ENCODE data around the gene HMGA1.
A peak's percentile ranks its signal among the peaks of the same experiment; 100 is the strongest.

HMGA1 gene

GRCh38 chr6:34278833-34279232 is 42.2 kb downstream of the HMGA1 start:
- in situ Hi-C loops (cut with MboI; ENCODE audit: low pct_unique_long_range_greater_than_20kb, low sequenced_read_pairs, unreplicated experiment): no loop called here
- TF ChIP-seq CTCF (IDR thresholded peaks at IDR 0.05; ENCODE audit: extremely low read depth, insufficient read depth, missing control alignments): no peak
- no peak for DNase-seq (ENCODE audit: low spot score)

- no peak for TF ChIP-seq CTCF (IDR thresholded peaks at IDR 0.05; ENCODE audit: extremely low read depth, insufficient read depth, missing control alignments)
- in situ Hi-C loops (cut with MboI; ENCODE audit: low pct_unique_long_range_greater_than_20kb, low sequenced_read_pairs, unreplicated experiment): no loop called here
Measured at GRCh38 chr6:34280216-34280615, 43.5 kb downstream of the HMGA1 start.

DNA sequence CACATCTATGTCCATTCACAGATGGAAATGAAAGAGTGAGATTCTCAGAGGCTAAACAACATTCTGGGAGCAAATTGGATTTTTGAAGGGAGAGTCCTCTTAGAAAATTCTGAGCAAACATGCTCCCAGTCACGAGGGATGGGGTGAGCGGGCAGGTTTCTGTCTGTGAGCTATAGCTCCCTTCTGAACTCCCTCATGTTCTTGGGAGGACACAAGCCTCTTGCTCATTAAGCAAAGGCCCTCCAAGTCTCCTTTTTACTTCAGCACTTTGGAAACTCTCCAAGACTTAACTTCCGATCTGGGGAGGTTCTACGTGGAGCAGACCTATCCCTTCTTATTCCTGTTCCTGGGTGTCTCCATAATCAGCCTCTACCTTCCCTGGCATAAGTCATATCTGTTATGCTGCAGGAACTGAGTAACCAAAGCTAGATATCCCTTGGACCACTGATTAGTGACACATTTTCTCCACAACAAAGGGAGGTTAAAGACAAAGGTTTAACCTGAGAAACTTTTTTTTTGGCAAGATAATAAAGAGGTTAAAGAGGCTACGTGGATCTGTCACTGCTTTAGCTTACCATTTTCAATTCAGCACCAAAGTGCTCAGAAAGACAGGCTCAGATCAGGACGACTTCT is 45.1 kb downstream of the HMGA1 start:
- no peak for DNase-seq (ENCODE audit: low spot score)
- in situ Hi-C loops (cut with MboI; ENCODE audit: low pct_unique_long_range_greater_than_20kb, low sequenced_read_pairs, unreplicated experiment): no loop called here
- TF ChIP-seq CTCF (IDR thresholded peaks at IDR 0.05; ENCODE audit: extremely low read depth, insufficient read depth, missing control alignments): no peak

More at GRCh38 chr6:34280216-34280615, 43.5 kb downstream of the HMGA1 start:
- DNase-seq (ENCODE audit: low spot score): no peak

DNA sequence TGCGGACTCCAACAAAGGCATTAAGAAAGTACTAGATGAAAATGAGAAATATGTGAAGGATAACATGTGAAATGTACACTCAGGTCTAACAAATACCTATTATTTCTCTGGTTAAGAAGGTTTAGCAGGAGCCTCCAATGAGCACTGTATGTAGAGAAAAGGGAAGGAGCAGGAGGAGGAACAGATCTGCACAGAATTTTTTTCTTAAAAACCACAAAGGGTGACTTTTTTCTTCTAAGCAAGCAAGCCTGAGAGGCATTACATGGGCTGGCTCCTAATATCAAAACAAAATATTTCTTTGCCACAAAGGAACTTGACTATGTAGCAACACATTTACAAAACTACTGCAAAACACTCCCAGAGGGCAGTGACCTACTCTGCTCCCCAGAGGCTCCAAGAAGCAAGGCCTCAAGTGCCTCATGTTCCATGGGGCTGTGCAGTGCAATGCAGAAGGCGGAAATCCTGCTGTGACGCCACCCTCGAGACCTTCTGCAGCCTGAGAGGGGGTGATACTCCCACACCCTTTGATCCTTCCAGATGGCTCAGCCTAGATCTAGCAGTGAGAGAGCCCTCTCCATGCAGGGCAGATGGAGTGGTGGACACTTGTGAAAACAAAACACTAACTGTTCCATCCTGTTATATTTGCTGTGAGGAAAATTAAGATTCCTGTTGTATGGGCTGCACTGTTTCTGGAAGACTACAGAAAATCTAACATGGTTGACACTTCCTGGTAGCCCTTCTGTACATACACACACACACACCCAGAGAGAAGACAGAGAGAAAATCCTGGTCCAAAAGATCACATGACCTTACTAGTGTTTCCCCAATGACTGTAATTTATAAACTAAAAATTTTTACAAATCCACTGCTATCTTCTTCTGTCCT is 48.1 kb downstream of the HMGA1 start:
- no peak for TF ChIP-seq CTCF (IDR thresholded peaks at IDR 0.05; ENCODE audit: extremely low read depth, insufficient read depth, missing control alignments)
- no peak for DNase-seq (ENCODE audit: low spot score)
- in situ Hi-C loops (cut with MboI; ENCODE audit: low pct_unique_long_range_greater_than_20kb, low sequenced_read_pairs, unreplicated experiment): no loop called here

DNA sequence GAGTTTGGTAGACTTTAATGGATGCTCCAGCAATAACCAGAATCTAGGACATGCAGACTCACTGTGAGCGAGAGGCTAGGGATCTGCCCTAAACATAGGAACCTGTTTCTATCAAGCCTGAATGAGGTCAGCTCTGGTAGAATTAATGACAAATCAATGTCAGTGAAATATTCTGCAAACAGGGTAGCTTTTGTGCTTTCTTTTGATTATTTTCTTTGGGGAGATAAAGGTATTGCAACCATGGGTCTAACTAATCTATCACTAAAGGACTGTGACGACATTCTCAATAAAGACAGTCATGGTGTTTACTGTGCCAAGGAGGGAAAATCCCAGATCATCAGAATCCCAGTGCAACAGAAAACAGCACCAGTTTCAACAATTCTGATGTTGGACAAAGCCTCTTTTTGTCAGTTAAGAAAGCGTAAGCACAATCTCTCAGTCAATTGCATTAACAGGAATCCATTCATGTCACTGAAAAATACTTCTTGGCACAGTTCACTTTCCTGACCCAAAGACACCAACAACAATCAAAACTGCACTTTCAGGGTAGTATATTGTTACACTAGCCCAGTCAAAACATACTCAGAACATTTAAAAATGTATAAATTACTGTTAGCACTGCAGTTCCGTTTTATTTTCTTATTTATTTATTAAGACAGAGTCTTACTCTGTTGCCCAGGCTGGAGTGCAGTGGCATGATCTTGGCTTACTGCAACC is 48.9 kb downstream of the HMGA1 start:
- in situ Hi-C loops (cut with MboI; ENCODE audit: low pct_unique_long_range_greater_than_20kb, low sequenced_read_pairs, unreplicated experiment): no loop called here
- DNase-seq (ENCODE audit: low spot score): no peak
- TF ChIP-seq CTCF (IDR thresholded peaks at IDR 0.05; ENCODE audit: extremely low read depth, insufficient read depth, missing control alignments): no peak

DNA sequence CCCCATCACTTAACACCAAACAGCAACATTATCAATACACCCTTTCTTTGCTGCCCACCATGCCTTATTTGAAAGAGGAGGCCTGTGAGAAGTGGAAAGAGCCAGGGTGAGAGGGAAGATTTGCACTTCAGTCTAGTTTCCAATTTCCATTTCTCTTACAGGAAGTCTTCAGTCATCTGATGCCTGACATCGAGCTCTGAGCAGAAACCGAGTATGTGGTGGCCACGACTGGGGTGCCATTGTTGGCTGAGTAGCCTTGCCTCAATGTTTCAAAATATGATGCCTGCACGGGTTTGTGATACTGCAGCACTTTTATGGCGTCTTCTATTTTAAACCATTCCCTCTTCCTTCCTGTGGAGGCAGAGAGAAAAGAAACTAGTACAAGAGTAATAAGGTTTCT is 51.9 kb downstream of the HMGA1 start:
- in situ Hi-C loops (cut with MboI; ENCODE audit: low pct_unique_long_range_greater_than_20kb, low sequenced_read_pairs, unreplicated experiment): no loop called here
- TF ChIP-seq CTCF (IDR thresholded peaks at IDR 0.05; ENCODE audit: extremely low read depth, insufficient read depth, missing control alignments): no peak
- peak; percentile 28 for DNase-seq (ENCODE audit: low spot score)

Data from GM13977 (cell line).